Right lobe of liver (tissue), 4 donors: ENCODE results near the gene ZNF394.

Experiments used
- POLR2A ChIP-seq: fragments of 450-650 bp; IDR thresholded peaks from one replicate; pipeline ENCODE4 v1.6.1; 2017; ENCODE audit warnings: antibody characterized with exemption, mild to moderate bottlenecking
- TF ChIP-seq, protein P1 (sequence below), 4 donors: fragments of 200-600 bp in 3 of 4; fragments of 450-650 bp in 1 of 4; IDR thresholded peaks; one replicate each; pipeline versions ENCODE4 v1.5.1 to v1.8.0; 2016 to 2022; ENCODE audit warnings: antibody characterized with exemption in 4 of 4, mild to moderate bottlenecking in 2 of 4
- donor health status: DM: no; HTN: no; CAD: no.
- donor health status: DM: no; HTN: no; CAD: no.
- donor health status: DM: no; HTN: yes; CAD: no.

DNA sequence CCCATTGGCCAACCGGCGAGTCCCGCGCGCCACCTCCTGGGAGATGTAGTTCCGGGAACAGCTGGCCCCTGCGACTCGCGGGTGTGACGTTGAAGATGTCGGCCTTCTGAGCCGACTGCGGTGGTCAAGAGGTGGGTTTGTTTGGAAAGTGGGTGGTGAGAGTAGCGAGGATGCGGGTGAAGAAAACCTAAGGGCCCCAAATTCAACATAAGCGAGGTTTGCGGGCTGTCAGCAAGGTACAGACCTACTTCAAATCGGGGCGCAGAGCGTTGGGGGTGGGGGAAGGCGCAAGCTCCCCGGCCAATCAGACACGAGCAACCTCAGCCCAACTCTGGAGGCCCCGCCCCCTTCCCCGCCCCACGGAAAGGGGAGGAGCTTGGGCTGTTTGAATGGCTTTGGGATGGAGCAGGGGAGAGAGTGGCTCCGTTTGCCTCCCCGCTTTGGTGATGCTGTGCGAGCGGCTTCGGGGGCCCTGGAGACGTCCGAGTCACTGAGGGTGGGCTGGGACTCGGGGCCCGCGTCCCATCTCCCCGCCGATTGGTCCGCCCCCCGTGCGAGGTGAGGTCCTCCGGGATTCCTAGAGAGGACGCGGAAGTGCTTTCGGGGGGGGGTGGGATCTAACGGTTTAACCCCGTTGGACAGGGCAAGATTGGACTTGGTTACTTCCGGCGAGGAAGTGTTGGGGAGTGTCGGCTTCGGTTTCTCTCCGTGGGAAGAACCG lies 4.7 kb upstream of the ZNF394 start, which contains the start of gene ZKSCAN5:
- TF ChIP-seq, protein P1, sequence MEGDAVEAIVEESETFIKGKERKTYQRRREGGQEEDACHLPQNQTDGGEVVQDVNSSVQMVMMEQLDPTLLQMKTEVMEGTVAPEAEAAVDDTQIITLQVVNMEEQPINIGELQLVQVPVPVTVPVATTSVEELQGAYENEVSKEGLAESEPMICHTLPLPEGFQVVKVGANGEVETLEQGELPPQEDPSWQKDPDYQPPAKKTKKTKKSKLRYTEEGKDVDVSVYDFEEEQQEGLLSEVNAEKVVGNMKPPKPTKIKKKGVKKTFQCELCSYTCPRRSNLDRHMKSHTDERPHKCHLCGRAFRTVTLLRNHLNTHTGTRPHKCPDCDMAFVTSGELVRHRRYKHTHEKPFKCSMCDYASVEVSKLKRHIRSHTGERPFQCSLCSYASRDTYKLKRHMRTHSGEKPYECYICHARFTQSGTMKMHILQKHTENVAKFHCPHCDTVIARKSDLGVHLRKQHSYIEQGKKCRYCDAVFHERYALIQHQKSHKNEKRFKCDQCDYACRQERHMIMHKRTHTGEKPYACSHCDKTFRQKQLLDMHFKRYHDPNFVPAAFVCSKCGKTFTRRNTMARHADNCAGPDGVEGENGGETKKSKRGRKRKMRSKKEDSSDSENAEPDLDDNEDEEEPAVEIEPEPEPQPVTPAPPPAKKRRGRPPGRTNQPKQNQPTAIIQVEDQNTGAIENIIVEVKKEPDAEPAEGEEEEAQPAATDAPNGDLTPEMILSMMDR (IDR thresholded peaks at IDR 0.05): peak in 2 of 4 donors; percentile 21 to 25
- TF ChIP-seq POLR2A: peak; percentile 62
